ENCODE results near the gene SMIM5.
A peak's percentile ranks its signal among the peaks of the same experiment; 100 is the strongest.

SMIM5 gene

DNA sequence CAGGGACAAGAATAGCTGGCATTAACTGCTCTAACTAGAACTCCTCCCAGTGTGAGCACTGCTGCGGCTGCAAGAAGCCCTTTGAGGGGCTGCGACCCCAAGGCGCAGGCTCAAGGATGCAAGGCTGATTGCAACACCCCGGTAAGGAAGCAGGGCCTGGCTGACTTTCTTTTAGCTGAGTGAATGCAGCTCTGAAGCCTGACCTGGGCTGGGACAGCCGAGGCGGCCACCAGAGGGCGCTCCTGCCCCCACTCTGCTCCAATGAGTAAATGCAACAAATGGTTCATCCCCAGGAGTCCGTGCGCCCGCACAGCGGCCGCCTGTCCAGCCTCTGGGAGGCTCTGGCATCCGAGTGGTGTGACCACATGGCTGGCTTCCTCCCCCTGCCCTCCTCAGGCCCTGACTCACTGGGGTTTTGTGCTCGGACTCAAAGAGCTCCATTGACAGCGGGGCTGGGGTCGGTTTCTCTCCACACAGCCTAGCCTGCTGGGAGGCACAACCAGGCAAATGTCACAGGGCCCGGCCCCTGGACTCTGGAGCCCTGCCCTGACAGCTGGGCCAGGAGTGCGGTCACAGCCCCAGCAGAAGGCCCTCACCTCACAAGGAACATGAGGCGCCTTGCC lies at the start of gene SMIM5:
Gene SMIM5, plus strand, starts transcription at position 572 of the 623 bp plus-strand sequence. CDS start 6,768 bp downstream, outside the sequence.
- H3K27me3 Mint-ChIP-seq (ENCODE audit: low read depth, poor library complexity): no peaks in the 10 kb centered on the region
- H3K36me3 Mint-ChIP-seq (ENCODE audit: low read depth): no peaks in the 10 kb centered on the region
- no peaks in the 10 kb centered on the region for H3K9me3 Mint-ChIP-seq
- H3K4me3 Mint-ChIP-seq: peak within 1 kb of the TSS; percentile 75
- TF ChIP-seq CTCF (IDR thresholded peaks at IDR 0.05): peak; percentile 99
- peak; percentile 95 for DNase-seq
- peak within 1 kb of the TSS; percentile 96 for H3K27ac Mint-ChIP-seq
- peaks cover 39% of the 10 kb centered on the region for H3K4me1 Mint-ChIP-seq

- Mint-ChIP-seq H3K4me1 (peaks cover 10% of the 10 kb centered on the region), H3K27me3 (ENCODE audit: low read depth, poor library complexity) (peaks cover 48% of the 10 kb centered on the region), H3K36me3 (ENCODE audit: low read depth) (no peaks in the 10 kb centered on the region), H3K4me3 (no peak overlapping the region), H3K27ac (no peak overlapping the region), H3K9me3 (peaks cover 22% of the 10 kb centered on the region)
- no peak for TF ChIP-seq CTCF (IDR thresholded peaks at IDR 0.05)
- DNase-seq: no peak
Observed at GRCh38 chr17:75584849-75585175, 48.4 kb upstream of the SMIM5 start.

DNA sequence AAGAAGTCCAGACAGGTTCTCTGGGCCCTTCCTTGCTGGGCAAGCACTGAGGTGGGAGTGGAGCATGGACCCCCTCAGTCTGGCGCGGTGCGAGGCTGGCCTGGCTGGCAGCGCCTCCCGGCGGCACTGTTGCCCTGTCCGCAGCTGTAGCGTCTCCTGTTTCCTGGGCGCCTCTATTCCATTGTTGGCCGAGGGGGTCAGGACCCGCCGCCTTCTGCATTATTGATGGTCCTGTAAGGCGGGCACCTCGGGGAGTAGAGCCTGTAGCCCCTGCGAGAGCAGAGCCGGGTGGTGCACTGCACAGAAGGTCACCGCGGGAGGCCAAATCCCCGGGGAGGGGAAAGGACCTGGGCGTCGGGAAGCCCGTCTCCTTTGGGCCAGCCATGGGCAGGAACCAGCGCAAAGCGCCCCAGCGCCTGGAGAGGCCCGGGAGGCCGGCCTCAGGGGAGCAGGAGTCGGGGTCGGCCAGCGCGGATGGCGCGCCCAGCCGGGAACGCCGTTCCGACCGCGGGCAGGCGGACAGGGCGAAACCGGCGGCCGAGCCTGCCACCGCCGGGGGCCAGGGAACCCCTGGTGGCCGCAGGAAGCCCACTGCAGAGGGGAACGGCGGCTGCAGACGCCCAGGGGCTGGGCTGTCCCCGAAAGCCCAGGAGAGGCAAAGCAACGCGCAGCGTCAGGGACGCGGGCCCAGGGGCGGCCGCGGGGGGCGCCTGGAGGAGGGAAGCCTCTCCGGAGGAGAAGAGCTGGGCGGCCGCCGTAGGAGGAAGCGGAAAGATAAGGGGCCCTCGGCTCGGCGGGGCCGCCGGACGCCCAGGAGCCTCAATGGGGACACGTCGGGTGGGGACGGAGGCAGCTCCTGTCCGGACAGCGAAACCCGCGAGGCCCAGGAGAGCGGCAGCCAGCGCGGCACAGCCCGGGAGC lies 45.3 kb upstream of the SMIM5 start, which contains the start of gene MYO15B:
Gene MYO15B, plus strand, starts transcription at position 126 of the 921 bp plus-strand sequence. Its CDS starts 258 bp downstream, at position 384.
- Mint-ChIP-seq H3K4me1 (peaks cover 12% of the 10 kb centered on the region), H3K27ac (no peak within 1 kb of the TSS), H3K4me3 (peak within 1 kb of the TSS; percentile 67), H3K27me3 (ENCODE audit: low read depth, poor library complexity) (peaks cover 40% of the 10 kb centered on the region), H3K36me3 (ENCODE audit: low read depth) (no peaks in the 10 kb centered on the region), H3K9me3 (peaks cover 17% of the 10 kb centered on the region)
- peak; percentile 40 for TF ChIP-seq CTCF (IDR thresholded peaks at IDR 0.05)
- DNase-seq: peak; percentile 75

DNA sequence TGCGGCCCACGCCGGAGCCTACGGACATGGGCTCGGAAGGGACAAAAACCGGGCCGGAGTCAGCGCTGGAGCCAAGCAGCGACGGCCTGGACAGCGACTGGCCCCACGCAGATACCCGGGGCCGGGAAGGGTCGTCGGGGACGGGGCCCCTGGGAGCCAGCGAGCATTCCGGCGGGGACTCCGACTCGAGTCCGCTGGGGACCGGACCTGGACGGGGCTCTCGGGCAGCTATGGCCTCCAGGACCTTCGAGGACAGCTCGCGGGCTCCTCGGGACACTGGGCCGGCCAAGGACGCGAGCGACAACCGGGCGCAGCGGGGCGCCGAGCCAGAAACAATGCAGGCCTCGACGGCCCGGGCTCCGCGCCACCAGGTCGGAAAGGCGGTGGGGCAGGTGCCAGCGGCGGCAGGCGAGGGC lies 44.6 kb upstream of the SMIM5 start:
- no peaks in the 10 kb centered on the region for H3K36me3 Mint-ChIP-seq (ENCODE audit: low read depth)

More for the DNA sequence above, 44.6 kb upstream of the SMIM5 start:
- Mint-ChIP-seq H3K9me3 (peaks cover 17% of the 10 kb centered on the region), H3K27me3 (ENCODE audit: low read depth, poor library complexity) (peaks cover 40% of the 10 kb centered on the region), H3K4me3 (peak overlapping the region; percentile 40), H3K27ac (no peak overlapping the region), H3K4me1 (peaks cover 12% of the 10 kb centered on the region)
- DNase-seq: no peak
- TF ChIP-seq CTCF (IDR thresholded peaks at IDR 0.05): no peak

Data from nephron progenitor cell (in vitro differentiated cells).